ENCODE measurements around the gene VAMP4.
"Not testable (repeated sequence)": the region's sequence is repeated elsewhere in the genome, so short reads cannot be mapped to it uniquely, and the experiment has no call there.

- TF ChIP-seq BACH2 (CRISPR knock-in tag; IDR thresholded peaks at IDR 0.05; ENCODE audit: borderline replicate concordance); ZNF565 (CRISPR knock-in tag; conservative IDR thresholded peaks at IDR 0.05; ENCODE audit: low read depth); ARNTL (CRISPR knock-in tag; IDR thresholded peaks at IDR 0.05; ENCODE audit: borderline replicate concordance, low read depth); CREB5 (CRISPR knock-in tag; IDR thresholded peaks at IDR 0.05; ENCODE audit: low read depth); RARB (CRISPR knock-in tag; IDR thresholded peaks at IDR 0.05); ZFP3 (CRISPR knock-in tag; IDR thresholded peaks at IDR 0.05); OSR1 (CRISPR knock-in tag; IDR thresholded peaks at IDR 0.05); PATZ1 (CRISPR knock-in tag; IDR thresholded peaks at IDR 0.05; ENCODE audit: borderline replicate concordance): not testable (repeated sequence)
Measured at GRCh38 chr1:171656206-171656605, 85.7 kb downstream of the VAMP4 start.
